ENCODE data around the gene CSTB. TPM values are rescaled to one million over a fixed set of nuclear protein-coding genes. Genes with fewer than 3 reads are reported as not detected.

CSTB gene
- total RNA-seq, 1 experiment from 2014 or later: 9.8 TPM

DNA sequence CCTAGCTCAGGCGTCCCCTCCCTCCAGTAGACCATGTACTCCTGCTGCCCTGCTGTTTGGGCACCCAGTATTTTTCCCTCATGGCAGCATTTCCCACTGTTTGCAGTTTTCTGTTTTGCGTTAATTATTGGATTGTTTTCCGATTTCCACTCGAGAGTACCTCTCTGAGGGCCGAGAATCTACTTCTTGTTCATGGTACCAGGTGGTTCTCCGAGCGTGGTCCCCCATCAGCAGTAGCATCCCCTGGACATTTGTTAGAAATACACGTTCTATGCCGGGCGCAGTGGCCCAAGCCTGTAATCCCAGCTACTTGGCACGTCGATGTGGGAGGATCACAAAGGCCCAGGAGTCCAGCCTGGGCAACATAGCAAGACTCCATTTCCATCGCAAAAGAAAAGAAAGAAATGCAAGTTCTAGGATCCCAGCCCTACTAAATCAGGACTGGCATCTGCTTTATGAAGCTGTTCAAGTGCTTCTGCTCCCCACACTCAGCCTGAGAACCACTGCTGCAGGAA is 14.0 kb upstream of the CSTB start:
- DNase-seq (ENCODE audit: low read depth): no peak

DNA sequence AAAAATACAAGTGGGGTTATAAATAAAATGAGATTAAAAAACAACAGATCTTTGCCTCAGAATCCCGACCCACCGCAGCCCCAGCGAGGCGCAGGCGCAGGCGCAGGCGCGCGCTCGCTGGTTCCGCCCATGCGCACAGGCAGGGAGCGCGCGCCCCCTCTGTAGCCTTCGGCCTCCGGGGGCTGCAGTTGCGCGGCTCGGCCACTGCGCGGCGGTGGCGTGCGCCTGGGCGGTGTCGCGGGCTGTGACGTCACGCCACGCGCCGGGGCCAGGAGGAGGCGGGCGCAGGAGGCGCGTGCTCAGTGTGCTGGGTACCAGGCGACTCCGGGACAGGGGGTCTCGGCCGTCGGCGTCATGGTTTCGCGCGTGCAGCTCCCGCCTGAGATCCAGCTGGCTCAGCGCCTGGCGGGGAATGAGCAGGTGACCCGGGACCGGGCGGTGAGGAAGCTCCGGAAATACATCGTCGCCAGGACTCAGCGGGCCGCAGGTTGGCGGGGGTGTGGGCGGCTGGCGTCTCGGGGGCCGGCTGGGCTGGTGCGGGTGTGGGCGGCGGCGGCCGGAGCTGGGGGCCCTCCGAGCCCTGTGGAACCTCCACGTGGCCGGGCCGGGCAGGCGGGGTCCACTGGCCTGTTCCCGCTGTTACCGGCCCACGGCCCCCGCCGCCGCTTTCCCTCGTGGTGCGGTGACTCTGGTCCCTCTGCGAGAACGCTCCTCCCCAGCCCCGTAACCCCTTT is 13.3 kb upstream of the CSTB start, which contains the start of gene RRP1:
Gene RRP1 (plus strand): TSS at position 302 of the 734 bp plus-strand sequence. CDS start 53 bp downstream, at position 355.
- peak; percentile 84 for DNase-seq (ENCODE audit: low read depth)

DNA sequence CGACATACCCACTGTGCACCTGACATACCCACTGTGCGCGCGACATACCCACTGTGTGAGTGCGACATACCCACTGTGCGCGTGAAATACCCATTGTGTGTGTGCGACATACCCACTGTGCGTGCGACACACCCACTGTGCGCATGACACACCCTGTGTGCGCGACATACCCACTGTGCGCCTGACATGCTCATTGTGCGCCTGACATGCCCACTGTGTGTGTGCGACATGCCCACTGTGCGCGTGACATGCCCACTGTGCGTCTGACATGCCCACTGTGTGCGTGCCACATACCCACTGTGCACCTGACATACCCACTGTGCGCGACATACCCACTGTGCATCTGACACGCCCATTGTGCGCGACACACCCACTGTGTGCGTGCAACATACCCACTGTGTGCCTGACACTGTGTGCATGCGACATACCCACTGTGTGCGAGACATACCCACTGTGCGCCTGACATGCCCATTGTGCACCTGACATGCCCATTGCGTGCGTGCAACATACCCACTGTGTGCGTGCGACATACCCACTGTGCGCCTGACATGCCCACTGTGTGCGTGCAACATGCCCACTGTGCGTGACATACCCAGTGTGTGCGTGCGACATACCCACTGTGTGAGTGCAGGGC is 10.8 kb upstream of the CSTB start:
- DNase-seq (ENCODE audit: low read depth): no peak

DNA sequence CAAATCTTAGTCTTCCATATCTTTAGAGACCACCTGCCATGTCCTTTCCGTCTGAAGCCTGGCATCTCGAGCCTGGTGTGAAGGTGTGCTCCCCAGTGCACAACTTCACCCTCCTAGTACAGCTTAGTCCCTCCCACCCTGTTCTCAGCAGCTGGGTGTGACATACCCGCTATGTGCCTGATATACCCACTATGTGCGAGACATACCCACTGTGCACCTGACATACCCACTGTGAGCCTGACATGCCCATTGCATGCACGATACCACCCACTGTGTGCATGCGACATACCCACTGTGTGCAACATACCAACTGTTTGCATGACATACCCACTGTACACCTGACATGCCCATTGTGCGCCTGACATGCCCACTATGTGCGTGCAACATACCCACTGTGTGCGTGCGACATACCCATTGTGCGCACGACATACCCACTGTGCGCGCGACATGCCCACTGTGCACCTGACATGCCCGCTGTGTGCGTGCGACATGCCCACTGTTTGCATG is 10.2 kb upstream of the CSTB start:
- no peak for DNase-seq (ENCODE audit: low read depth)

DNA sequence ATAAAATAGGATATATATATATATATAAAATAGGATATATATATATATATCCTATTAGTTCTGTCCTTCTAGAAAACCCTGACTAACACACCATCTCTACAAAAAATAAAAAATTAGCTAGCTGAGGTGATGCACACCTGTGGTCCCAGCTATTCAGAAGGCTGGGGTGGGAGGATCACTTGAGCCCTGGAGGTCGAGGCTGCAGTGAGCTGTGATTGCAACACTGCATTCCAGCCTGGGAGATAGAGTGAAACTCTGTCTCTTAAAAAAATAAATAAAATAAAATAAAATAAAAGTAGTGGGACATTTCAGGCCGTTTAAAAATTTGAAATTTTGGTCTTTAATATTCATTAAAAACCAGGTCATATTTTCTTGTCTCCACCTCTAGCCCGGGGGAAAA is 9.0 kb upstream of the CSTB start:
- no peak for DNase-seq (ENCODE audit: low read depth)

DNA sequence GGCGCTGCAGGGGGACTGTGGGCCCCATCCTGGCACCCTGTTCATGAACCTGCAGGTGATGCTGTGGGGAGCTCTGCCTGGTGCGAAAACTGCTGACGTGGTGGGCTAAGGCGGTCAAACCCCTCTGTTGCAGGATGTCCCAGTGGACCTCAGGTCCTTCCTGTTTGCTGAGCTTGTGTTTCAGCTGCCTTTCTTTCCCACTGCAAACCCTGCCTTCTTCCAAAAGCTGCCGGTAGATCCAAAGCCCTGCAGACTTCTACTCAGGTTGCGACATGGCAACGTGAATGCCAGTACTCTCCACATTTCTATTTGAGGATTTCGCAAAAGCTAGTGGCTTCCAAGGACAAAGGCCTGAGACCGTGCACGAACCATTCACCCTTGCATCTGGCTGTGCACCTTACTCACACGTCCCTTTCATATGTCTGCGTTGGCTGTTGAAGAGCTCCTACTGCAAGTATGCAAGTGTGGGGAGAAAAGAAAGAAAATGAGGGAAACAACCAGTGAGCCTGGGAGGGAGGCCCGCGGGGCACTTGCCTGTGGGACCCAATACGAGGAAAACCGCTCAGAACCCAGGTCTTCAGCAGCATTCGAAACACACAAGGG is 7.1 kb upstream of the CSTB start:
- no peak for DNase-seq (ENCODE audit: low read depth)

DNA sequence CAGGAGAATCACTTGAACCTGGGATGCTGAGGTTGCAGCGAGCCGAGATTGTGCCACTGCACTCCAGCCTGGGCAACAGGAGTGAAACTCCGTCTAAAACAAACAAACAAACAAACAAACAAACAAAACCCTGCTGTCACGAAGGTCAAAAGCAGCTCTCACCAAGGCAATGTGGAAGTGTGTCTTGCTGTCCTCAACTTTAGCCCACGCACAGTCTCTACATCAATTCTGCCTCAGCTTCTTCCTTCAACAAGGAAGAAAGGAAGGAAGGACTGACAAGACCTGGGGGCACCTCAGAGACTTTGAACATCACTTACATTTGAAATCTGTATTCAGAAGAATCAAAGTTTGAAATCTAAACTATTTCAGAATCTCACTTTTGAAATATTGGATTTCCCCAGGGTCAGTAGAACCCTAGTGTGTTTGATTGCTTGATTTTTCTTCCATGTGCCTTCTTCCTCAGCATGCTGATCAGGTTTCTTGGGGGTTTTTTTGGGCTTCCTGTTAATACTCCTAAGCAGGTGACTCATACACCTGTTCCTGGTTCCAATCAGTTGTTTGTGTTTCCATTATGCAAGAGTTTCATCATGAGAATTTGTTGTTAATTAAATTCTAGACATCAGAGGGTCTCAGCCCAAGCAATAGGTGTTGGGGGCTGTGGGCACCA is 6.5 kb upstream of the CSTB start:
- no peak for DNase-seq (ENCODE audit: low read depth)

DNA sequence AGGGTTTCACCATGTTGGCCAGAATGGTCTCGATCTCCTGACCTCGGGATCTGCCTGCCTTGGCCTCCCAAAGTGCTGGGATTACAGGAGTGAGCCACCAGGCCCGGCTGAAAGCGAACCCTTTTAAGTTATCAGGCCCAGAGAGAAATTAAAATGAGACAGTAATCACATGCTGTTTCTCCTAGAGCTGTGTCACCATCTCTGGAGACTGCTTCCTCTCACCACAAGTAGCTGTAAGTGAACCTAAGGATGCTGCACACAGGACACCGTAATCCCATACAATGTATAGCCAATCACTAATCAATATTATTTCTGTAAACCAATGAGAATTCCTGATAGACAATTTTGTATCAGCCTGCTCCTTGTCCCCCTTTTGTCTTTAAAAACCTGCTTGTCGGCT is 5.7 kb upstream of the CSTB start:
- DNase-seq (ENCODE audit: low read depth): no peak

DNA sequence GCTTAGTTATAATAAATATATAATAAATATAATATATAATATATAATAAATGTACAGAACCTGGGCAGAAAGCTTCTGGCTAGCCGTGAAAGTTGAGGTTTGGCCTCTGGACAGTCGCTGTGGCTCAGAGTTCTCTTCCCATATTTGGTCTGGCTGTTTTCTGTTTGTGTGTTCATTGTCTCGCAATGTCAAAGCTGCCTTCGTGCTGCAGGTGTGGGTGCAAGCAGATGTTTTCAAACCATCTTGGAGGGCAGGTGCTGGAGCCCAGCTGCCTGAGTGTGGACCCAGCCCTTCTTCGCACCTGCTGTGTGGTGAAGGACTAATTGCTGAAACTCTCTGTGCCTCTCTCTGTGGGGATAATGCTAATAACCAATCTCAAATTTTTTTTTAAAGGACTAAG is 3.6 kb upstream of the CSTB start:
- no peak for DNase-seq (ENCODE audit: low read depth)

DNA sequence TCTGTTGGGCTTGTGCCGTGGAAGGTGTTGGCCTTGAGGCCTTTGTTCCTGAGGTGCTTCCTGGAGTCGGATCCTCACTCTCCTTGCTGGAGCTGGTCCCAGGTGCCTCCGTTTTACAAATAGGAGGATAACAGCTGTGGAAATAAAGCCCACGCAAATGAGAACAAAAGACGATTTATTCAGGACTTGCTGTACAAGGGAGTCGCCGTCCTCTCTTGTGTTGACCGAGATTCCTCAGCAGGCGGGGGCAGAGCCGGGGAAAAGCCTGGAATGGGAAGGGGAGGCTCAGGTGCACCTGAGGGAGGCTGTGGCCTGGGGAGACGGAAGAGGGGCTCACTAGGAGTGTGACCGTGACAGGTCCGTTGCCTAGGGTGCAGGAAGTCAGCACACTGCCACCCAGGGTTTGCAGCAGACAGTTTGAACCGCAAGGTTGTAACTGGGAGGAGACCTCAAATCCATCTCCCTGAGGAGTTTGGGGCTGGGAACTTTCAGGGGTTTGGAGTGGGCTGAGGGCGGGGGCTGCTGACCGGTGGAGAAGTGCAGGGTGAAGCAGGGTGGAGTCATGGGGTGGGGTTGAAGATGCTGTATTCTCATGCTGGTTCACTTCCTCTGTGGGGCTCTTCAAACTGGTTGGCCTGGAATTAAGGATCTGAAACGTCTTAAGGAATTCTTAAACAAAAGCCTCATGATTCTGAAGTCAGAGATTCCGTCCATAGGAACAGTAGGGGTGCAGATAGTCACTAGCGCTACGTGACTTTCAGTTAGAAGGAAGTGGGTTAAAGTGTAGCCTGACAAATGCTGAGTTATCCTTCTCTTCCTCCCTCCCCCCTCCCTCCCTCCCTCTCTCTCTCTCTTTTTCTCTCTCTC is 2.6 kb upstream of the CSTB start:
- DNase-seq (ENCODE audit: low read depth): no peak

DNA sequence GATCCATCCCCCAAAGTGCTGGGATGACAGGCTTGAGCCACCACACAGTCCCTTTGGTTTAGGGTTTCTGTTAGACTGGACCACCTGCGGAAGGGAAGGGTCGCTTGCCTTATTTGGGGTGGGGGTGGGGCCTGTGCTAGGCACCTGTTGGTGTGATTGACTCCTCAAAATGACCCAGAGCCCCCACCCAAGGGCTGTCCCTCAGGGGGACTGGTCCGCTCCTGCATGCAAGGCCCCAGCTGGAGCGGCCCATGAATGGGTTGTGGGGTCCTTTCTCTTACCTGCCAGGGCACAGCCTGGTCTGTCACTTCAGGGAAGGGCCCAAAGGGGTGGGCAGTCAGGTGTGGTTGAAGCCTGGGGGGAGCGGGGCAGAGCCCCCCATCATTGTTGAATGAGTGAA is 1.8 kb upstream of the CSTB start:
- DNase-seq (ENCODE audit: low read depth): no peak

DNA sequence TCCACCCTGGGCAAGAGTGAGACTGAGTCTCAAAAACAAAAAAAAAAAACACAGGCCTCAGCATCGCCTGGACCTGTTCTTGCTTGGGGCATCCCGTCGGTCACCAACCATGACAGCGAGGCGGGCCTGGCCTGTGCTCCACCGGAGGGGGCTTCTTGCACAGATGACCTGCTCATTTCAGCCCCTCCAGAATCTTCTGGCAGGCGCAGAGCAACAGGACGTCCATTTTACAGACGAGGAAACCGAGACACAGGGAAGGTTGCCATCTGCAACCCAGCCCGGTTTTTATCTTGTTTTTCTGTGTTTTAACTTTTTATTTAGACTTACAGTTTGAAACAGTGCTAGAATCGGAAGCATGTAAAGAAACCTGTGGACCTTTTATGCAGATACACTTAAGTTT is 918 bp downstream of the CSTB start:
- no peak for DNase-seq (ENCODE audit: low read depth)

DNA sequence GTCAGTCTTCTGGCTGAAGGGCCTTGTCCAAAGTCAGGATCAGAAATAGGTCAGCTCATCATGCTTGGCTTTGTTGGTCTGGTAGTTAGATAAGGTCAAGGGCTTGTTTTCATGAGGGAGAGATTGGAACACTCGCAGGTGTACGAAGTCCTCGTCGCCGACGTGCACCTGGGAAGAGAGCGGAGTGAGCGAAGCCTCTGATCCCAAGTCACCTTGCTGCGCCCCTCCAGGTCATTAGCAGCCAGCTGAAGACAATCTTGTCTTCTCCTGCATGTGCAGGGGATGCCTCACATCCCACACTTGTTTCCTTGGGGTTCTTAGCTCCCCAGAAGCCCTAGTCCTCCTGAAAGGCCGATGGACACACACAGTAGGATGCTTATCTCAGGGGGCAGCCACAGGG is 1.9 kb downstream of the CSTB start:
- DNase-seq (ENCODE audit: low read depth): no peak

DNA sequence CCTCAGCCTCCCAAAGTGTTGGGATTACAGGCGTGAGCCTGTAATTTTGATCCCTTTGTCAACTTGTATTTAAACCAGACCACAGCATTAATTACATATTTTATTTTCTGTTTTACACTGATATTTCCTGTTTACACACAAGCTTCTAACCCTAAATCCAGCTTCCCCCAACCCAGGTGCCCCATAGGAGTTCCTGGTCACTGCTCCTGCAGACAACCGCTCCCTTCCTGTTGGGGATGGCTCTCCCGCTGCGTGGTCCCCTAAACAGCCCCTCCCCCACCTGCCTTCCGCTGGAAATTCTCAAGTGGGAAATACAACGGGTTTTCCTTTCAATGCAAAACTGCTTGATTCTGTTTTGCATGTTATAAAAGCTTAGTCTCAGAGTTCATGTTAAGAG is 3.7 kb downstream of the CSTB start:
- DNase-seq (ENCODE audit: low read depth): no peak

DNA sequence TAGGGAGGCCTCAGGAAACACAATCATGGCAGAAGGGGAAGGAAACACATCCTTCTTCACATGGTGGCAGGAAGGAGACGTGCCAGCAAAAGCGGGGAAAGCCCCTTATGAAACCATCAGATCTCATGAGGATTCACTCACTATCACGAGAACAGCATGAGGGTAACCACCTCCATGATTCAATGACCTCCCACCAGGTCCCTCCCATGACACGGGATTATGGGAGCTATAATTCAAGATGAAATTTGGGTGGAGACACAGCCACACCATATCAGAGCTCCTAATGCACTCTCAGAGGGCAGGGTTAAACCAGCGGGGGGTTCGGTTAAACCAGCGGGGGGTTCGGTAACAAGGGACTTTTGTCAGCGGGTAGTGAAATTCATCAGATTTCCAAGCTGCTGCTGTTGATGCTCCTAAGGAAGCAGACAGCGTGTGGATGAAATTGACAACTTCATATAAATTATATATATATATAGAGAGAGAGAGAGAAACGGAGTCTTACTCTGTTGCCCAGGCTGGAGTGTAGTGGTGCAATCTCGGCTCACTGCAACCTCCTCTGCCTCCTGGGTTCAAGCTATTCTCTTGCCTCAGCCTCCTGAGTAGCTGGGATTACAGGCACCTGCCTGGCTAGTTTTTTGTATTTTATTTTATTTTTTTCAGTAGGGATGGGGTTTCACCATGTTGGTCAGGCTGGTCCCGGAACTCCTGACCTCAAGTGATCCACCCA is 4.2 kb downstream of the CSTB start:
- DNase-seq (ENCODE audit: low read depth): no peak

DNA sequence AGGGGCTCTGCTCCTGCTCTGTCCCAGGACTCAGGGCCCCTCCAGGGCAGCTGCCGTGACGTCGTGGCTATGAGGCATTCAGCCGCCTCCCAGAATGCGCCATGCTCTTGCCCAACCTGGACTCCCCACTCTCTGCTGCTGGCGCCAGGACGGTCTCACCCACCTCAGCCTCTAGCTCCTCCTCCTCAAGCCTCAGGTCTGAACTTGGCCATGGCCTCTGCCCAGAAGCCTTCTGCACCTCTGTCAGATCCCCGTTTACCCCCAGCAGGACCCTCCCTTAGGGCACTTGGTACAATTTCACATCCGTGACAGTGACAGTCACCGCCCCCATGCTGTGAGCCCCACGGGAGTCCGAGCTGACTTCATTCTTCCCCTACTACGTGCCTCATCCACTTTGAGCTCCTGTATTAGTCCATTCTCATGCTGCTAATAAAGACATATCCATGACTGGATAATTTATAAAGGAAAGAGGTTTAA is 4.9 kb downstream of the CSTB start:
- no peak for DNase-seq (ENCODE audit: low read depth)

DNA sequence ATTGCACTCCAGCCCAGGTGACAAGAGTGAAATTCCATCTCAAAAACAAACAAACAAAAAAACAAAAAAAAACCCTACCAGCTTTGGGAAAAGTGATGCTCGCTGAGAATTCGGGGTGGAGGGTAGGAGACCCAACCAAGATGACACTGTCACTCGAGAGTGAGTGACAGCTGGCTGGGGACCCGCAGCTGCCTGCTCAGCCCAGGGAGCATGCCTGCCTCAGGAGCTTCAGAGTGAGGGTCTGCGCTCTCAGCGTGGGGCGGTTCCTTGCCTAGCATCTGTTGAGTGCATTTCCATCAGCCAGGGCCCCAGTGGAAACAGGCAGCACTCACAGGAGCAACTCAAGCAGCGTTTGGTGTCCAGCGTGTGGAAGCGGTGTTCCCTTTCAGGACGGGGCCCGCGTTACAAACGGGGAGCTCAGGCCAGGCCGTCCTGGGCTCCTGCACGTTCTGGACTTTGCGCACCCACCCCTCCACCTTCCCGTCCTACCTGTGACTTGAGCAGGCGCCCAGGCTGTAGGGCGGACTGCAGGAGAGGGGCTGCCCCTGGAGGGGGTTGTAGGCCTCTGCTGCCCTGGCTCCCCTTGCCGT is 5.9 kb downstream of the CSTB start:
- DNase-seq (ENCODE audit: low read depth): no peak

DNA sequence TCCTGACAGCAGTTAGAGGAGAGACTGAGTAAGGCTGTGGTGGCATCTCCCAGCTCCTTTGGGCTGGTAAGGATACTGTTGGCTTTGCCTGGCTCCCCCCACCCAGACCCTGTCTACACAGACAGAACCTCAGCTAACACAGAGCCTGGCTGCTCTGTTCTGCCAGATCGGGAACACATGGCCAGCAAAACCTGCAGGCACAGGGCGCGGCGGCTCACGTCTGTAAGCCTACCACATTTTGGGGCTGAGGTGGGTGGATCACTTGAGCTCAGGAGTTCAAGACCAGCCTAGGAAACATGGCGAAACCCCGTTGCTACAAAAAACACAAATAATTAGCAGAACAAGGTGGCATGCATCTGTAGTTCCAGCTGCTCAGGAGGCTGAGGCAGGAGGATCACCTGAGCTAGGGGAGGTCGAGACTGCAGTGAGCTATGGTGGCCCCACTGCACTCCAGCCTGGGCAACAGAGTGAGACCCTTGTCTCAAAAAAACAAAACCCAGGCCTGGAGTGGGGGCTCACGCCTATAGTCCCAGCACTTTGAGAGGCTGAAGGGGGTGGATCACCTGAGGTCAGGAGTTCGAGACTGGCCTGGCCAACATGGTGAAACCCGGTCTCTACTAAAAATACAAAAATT is 6.7 kb downstream of the CSTB start:
- DNase-seq (ENCODE audit: low read depth): no peak

DNA sequence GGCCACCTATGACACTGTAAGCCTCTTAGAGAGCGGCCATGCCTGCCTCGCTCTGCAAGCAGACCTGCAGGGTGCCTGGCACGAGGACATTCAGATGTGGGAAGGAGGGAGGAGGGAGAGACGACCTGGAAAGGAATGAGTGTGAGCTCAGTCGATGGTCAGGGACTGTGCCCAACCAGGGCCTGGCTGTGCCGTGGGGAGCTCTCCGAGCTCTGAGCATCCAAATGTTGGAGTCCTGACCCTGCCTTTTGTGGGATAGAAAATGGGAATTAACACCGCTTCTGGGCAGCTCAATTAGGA is 7.3 kb downstream of the CSTB start:
- no peak for DNase-seq (ENCODE audit: low read depth)
